Limb (tissue), 2 donors: ENCODE measurements around the gene CDCP1.

Experiments used
- DNase-seq, 2 donors: peaks; one replicate each; pipeline ENCODE4 v3.0.0-alpha.2; 2016; ENCODE audit errors: extremely low spot score in 2 of 2

The CDCP1 gene

DNA sequence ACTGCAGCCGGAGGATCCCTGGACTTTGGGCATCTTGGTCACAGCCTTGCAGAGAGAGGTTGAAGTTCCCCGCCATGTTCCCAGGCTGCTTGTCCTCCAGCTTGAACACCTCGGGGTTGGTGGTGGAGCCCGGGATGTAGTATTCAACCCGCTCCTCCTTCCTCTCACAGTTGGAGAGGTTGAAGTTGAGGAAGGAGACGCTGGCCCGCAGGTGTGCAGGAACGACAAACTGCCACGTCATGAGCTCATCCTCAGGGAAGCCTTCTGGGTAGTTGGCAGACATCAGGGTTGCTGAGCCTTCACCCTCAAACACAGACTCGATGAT lies 35.7 kb downstream of the CDCP1 start:
- no peak for DNase-seq

DNA sequence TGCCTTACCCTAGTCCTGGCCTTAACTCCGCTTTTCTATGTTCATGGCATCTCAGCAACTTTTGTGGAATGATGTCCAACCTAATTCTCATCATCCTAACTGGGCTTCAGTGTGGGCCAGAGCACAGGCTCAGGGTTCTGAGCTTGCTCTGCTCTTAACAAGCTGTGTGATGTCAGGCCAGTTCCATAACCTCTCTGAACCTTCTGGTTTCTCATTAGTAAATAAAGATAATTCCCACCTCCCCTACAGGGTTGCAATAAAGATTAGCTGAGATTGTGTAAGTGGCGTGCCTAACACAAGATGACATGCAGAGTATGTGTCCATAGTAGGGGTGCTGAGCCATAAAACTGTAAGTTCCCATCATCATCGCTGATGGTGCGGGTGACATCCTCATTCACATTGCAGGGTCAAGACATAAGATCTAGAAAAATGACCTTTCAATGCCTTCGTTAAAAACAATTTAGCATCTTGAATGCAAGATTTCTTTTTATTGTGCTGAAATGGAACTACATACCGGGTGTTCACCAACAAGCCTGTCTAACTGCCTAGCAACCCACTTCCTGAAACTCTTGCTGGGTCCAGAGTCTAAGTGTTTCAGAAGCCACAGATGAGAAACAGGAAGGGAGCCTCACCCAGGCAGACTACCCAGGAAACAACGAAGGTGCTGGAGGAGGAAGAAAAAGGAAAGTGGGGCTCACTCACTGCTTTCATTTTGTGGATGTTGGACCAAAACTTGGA lies 36.2 kb downstream of the CDCP1 start:
- DNase-seq: no peak

DNA sequence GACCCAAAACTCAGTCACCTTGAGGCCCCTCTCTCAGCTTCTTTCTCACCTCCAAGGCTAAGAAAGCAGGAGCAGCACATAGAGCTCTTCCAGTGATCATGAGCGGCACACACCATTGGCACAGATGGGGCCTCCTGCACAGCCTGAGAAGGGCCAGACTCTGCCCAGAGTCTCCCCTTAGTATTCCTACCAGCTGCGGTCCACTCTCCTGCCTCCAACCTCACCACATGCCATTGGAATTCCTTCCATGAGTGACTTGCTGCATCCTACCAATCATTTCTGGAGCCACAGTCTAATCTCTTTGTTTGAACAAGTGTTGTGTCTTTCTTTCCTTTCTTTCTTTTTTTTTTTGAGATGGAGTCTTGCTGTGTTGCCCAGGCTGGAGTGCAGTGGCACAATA lies 39.3 kb downstream of the CDCP1 start:
- DNase-seq: no peak

DNA sequence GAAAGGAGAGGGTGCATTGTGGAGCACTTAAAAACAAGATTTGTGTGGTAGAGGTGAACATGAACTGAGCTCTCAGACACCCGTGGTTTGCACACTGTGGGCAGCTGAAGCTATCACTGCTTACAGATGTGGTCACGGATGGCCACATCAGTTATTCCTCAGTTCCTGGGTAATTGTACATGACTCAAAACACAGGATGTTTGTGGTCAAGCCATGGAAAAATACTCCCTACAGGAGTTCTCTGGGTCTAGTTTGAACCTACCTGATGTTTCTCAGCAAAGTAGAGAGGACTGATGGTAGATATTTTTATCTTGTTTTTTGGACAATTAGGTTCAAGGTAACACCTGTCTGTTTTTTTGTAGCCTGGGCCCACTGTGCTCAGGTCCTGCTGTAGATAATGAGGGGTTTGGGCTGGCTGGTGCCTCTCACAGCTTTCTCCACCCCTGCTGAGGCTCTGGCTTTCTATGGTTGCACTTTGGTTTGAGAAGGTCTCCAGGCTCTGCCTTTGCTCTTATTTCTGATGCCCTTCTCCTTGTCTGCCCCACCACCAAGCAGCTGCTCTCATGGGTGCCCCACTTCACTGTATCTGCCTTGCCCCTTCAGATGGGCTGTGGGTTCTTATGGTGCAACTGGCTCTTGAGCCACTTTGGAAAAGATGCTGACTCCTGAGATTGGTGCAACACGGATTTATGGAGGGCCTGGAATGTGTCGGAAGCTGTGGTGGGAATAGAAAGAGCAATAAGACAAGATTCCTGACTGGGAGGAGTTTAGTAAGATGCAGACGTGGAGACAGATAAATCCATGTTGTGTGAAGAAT lies 40.1 kb downstream of the CDCP1 start:
- DNase-seq: no peak

- DNase-seq: no peak
Measured at GRCh38 chr3:45104715-45105711, 41.2 kb downstream of the CDCP1 start.

- no peak for DNase-seq
Measured at GRCh38 chr3:45103753-45104714, 42.1 kb downstream of the CDCP1 start.

GRCh38 chr3:45103334-45103733 lies 42.8 kb downstream of the CDCP1 start:
- DNase-seq: no peak

- DNase-seq: no peak
Measured at GRCh38 chr3:45100981-45101407, 45.2 kb downstream of the CDCP1 start.

- no peak for DNase-seq
Measured at GRCh38 chr3:45098310-45098709, 47.9 kb downstream of the CDCP1 start.

DNA sequence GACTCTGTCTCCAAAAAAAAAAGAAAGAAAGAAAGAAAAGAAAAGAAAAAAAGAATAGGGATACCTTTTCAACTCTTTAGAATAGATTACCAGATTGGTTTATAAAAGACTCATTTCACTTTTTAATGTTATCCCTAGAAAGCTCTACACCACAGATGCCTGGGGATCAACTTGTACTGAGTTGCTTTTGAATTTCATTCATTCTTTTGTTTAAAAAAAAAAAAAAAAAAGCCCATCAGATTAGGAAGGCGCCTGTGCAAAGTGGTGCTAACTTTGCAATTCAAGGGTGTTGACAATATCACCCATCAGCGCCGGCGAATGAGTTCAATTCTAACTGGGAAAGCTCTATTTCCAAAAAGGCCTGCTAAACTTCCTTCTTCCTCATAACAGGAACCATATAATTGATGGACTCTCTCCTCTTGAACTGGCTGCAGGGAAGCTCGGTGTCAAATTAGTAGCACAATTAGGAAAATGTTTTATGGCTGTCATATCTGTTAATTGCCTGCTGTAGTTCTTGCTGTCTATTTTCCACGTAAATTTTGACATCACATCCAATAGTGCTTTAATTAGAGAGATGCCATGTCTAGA lies 48.8 kb downstream of the CDCP1 start:
- no peak for DNase-seq

GRCh38 chr3:45095916-45096526 lies 50.2 kb downstream of the CDCP1 start:
- DNase-seq: no peak

DNA sequence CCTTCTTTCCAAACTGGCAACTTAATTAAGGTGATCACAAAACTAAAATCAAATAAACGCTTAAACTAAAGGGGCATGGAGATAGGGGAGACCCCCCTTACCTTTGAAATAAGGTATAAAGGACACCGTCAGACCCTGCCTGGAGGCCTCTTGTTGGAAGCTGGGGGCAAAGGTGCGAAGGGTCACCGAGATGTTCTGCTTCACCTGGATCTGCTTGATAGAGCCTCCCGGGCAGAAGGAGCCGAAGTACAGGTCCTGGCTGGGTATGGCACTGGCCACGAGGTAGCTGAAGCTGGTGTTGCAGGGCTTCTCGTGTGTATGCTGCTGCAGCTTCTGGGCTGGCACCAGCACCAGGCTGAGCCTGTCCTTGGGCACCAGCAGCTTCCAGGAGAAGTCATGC lies 53.0 kb downstream of the CDCP1 start:
- DNase-seq: no peak

GRCh38 chr3:45092132-45093031 lies 53.8 kb downstream of the CDCP1 start:
- DNase-seq: no peak

GRCh38 chr3:45090855-45091254 lies 55.3 kb downstream of the CDCP1 start:
- no peak for DNase-seq

DNA sequence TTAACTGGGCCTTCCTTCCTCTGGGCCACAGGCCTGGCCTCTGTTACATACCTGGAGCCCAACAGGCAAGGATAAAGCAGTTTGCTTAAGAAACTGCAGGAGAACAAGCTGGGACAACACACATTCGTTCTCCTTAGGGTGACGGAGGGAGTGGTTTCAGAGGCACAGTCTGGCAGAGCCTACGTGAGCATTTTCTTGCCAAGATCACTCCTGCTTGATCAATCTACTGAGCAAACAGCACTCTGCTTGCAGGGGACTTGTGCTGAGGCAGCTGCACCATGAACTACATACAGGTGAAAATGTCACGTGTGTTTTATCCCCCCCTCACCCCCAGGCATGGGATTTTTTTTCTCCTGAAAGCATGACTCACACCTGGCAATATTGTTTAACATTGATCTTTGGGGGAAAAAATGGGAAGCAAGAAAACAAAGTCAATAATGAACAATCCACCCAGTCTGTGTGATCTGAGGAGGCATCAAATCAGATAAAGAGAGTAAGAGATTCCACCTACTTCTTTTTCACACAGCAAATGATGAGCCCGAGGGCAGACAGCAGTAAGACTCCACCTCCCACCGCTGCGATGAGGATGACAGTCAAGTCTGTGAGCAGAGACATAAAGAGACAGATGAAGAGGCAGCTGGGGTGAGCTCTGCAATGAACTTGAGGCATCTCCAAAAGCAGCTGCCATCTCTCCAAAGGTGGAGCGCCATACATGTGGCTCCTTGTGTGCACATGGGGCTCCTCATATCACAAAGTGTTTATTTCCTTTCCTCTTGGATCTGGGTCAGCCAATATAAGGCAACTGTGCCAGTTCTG lies 57.4 kb downstream of the CDCP1 start:
- no peak for DNase-seq

- no peak for DNase-seq
Measured at GRCh38 chr3:45087155-45087554, 59.0 kb downstream of the CDCP1 start.

- DNase-seq: no peak
Measured at GRCh38 chr3:45084820-45085816, 61.1 kb downstream of the CDCP1 start.
